ENCODE data around the gene CNPY2.
A peak's percentile ranks its signal among the peaks of the same experiment; 100 is the strongest.
"Not testable (repeated sequence)": the region's sequence is repeated elsewhere in the genome, so short reads cannot be mapped to it uniquely, and the experiment has no call there.

CNPY2 gene

GRCh38 chr12:56358836-56359532 is 43.2 kb upstream of the CNPY2 start:
- Mint-ChIP-seq H3K9me3 (no peaks in the 10 kb centered on the region), H3K27me3 (ENCODE audit: low read depth) (no peaks in the 10 kb centered on the region), H3K27ac (peak overlapping the region; percentile 90 to 94 (median 93)), H3K36me3 (ENCODE audit: low read depth) (peaks cover 19% of the 10 kb centered on the region), H3K4me3 (peak overlapping the region; percentile 91 to 97 (median 97)), H3K4me1 (peaks cover 15% of the 10 kb centered on the region)
- no peak for TF ChIP-seq CTCF (IDR thresholded peaks at IDR 0.05; ENCODE audit: unreplicated experiment in 3 of 3)

- no peak overlapping the region for H3K4me3 Mint-ChIP-seq
- H3K36me3 Mint-ChIP-seq (ENCODE audit: low read depth), result peaks cover 63% of the 10 kb centered on the region
- no peaks in the 10 kb centered on the region for H3K9me3 Mint-ChIP-seq
- H3K4me1 Mint-ChIP-seq, result no peaks in the 10 kb centered on the region
- no peak for TF ChIP-seq CTCF (IDR thresholded peaks at IDR 0.05; ENCODE audit: unreplicated experiment in 3 of 3)
- no peak overlapping the region for H3K27ac Mint-ChIP-seq
- no peaks in the 10 kb centered on the region for H3K27me3 Mint-ChIP-seq (ENCODE audit: low read depth)
These were observed 35.5 kb upstream of the CNPY2 start for GRCh38 chr12:56351325-56351724.

DNA sequence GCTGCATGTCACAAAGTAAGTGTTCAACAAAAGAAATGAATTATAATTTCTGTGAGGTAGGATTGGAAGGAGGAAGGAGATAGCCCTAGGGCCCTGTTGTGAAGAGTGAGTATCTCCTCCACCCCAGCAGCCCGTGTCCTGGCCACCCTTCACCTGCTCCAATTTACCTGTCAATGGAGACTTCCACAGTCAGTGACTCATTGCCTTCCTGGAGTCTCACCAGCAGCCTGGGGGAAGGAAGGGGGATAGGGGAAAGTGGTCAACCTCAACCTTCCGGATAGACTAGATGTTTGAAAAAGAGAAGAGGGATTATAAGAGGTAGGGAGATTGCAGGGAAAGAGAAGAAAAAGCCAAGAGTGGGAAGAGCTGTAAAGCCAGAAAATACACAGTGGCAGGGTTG is 34.9 kb upstream of the CNPY2 start:
- no peak for TF ChIP-seq CTCF (IDR thresholded peaks at IDR 0.05; ENCODE audit: unreplicated experiment in 3 of 3)
- Mint-ChIP-seq H3K36me3 (ENCODE audit: low read depth) (peaks cover 65% of the 10 kb centered on the region), H3K27ac (no peak overlapping the region), H3K4me3 (no peak overlapping the region), H3K27me3 (ENCODE audit: low read depth) (no peaks in the 10 kb centered on the region), H3K9me3 (no peaks in the 10 kb centered on the region), H3K4me1 (no peaks in the 10 kb centered on the region)

DNA sequence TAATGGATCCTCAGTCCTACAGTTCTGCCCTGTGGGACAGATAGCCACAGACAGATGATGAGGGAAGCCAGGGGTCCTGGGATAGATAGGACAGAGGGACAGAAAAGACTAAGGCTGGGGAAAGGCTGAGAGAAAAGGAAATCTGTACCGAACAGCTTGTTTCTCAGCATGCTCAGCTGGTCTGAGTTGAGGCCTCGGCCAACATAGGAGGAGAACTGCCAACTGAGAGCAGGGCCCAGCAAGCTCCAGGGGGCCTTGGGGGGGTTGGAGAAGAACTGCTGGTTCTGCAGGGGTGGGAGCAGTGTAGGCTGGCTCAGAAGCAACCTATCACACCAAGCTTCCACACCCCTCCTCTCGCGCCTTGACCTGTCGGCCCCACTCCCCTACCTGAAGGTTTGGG is 33.0 kb upstream of the CNPY2 start:
- H3K27ac Mint-ChIP-seq, result no peak overlapping the region
- no peak overlapping the region for H3K4me3 Mint-ChIP-seq
- H3K36me3 Mint-ChIP-seq (ENCODE audit: low read depth), result peaks cover 60% of the 10 kb centered on the region
- no peak for TF ChIP-seq CTCF (IDR thresholded peaks at IDR 0.05; ENCODE audit: unreplicated experiment in 3 of 3)
- H3K9me3 Mint-ChIP-seq, result no peaks in the 10 kb centered on the region
- H3K27me3 Mint-ChIP-seq (ENCODE audit: low read depth), result no peaks in the 10 kb centered on the region
- no peaks in the 10 kb centered on the region for H3K4me1 Mint-ChIP-seq

DNA sequence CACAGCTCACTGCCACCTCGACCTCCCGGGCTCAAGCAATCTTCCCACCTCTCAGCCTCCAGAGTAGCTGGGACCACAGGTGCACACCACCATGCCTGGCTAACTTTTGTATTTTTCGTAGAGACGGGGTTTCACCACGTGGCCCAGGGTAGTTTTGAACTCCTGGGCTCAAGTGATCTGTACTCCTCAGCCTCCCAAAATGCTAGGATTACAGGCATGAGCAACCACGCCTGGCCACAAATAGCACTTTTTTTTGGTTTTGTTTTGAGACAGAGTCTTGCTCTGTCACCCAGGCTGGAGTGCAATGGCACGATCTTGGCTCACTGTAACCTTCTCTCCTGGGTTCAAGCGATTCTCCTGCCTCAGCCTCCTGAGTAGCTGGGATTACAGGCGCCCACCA is 31.5 kb upstream of the CNPY2 start:
- not testable (repeated sequence) for H3K4me3 Mint-ChIP-seq; H3K9me3 Mint-ChIP-seq; H3K27me3 Mint-ChIP-seq (ENCODE audit: low read depth); H3K27ac Mint-ChIP-seq; H3K4me1 Mint-ChIP-seq
- peaks cover 70% of the 10 kb centered on the region for H3K36me3 Mint-ChIP-seq (ENCODE audit: low read depth)

DNA sequence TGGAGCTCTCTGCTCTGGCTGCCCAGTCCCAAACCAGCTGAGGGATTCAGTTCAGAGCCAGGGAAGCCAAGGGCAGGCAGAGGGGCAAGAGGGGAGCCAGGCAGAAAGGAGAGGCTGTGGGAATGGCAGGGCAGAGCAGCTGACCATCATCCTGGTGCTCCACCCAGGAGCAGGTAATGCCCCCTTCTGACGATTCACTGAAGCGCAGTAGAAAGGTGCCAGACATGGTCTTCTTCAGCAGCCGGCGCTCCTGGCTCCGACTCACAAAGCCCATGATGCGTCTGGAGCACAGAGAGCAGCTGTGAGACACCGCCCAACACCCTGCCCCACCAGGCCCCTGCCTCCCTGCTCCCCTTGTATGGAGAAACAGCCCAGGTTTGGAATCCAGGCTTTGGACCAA is 30.9 kb upstream of the CNPY2 start:
- H3K27ac Mint-ChIP-seq, result no peak overlapping the region
- peaks cover 69% of the 10 kb centered on the region for H3K36me3 Mint-ChIP-seq (ENCODE audit: low read depth)
- H3K4me1 Mint-ChIP-seq, result no peaks in the 10 kb centered on the region
- no peak overlapping the region for H3K4me3 Mint-ChIP-seq
- H3K9me3 Mint-ChIP-seq, result no peaks in the 10 kb centered on the region
- H3K27me3 Mint-ChIP-seq (ENCODE audit: low read depth), result no peaks in the 10 kb centered on the region
- TF ChIP-seq CTCF (IDR thresholded peaks at IDR 0.05; ENCODE audit: unreplicated experiment in 3 of 3), result no peak

- not testable (repeated sequence) for H3K9me3 Mint-ChIP-seq; H3K27ac Mint-ChIP-seq; H3K27me3 Mint-ChIP-seq (ENCODE audit: low read depth); H3K4me3 Mint-ChIP-seq; H3K4me1 Mint-ChIP-seq
- peaks cover 36% of the 10 kb centered on the region for H3K36me3 Mint-ChIP-seq (ENCODE audit: low read depth)
These were observed 26.5 kb upstream of the CNPY2 start for GRCh38 chr12:56342290-56342689.
